Measurements from ENCODE around the gene CD200.

CD200 gene, protein sequence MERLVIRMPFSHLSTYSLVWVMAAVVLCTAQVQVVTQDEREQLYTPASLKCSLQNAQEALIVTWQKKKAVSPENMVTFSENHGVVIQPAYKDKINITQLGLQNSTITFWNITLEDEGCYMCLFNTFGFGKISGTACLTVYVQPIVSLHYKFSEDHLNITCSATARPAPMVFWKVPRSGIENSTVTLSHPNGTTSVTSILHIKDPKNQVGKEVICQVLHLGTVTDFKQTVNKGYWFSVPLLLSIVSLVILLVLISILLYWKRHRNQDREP

GRCh38 chr3:112333002-112333380 is at the start of gene CD200:
CD200 (plus strand) TSS chr3:112333156; CDS start chr3:112333213, 57 bp downstream.
- DNase-seq = peak; percentile 62

- no peak for DNase-seq
These were observed 43.9 kb upstream of the CD200 start for GRCh38 chr3:112289011-112289410.

- no peak for DNase-seq
These were observed 39.3 kb upstream of the CD200 start, which contains the start of gene SLC9C1 for GRCh38 chr3:112293368-112294321. SLC9C1 (minus strand) TSS chr3:112294216; CDS start chr3:112286791, 7,425 bp downstream.

- no peak for DNase-seq
These were observed 35.2 kb upstream of the CD200 start for GRCh38 chr3:112297714-112298113.

DNA sequence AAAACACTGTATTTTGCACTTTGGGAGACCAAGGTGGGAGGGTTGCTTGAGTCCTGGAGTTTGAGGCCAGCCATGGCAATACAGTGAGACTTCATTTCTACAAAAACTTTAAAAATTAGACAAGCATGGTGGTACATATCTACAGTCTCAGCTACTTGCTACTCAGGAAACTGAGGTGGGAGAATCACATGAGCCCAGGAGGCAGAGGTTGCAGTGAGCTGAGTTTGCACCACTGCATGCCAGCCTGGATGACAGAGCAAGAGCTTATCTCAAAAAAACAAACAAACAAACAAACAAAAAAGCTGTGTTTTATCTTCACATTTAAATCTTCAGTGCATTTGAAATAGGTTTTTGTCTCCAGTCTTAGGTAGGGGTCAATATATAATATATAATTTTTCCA is 34.2 kb upstream of the CD200 start:
- no peak for DNase-seq

DNA sequence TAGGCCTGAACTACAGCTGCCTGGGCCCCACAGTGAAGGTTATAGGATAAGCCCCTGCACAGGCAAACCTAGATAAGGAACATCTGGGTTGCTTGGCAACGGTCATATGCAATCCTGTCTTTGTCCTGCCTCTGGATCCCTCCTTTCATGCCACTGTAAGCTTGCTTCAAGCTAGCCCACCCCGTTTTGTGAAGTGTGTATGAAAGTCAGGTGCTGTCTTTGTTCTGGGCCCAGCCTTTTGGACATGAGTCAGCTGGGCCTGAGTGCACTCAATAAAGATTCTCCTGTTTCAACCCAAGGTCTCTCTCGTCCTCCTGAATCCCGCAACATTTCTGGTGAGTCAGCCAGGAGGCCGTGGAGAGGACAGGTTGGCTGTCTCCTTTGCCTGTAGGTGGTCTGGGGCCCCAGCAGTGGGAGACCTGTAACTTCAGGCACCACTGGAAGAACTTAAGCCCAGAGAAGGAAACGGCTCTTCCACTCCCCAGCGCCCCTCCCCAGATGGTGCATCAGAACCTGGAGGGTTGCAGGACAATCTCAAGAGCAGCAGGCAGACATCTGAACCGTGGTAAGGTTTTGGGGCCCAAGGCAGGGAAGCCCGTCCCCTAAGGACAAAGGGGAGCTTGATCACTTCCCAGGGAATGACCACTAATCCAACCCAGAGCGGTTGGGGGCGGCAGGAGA is 30.7 kb upstream of the CD200 start:
- DNase-seq = no peak

DNA sequence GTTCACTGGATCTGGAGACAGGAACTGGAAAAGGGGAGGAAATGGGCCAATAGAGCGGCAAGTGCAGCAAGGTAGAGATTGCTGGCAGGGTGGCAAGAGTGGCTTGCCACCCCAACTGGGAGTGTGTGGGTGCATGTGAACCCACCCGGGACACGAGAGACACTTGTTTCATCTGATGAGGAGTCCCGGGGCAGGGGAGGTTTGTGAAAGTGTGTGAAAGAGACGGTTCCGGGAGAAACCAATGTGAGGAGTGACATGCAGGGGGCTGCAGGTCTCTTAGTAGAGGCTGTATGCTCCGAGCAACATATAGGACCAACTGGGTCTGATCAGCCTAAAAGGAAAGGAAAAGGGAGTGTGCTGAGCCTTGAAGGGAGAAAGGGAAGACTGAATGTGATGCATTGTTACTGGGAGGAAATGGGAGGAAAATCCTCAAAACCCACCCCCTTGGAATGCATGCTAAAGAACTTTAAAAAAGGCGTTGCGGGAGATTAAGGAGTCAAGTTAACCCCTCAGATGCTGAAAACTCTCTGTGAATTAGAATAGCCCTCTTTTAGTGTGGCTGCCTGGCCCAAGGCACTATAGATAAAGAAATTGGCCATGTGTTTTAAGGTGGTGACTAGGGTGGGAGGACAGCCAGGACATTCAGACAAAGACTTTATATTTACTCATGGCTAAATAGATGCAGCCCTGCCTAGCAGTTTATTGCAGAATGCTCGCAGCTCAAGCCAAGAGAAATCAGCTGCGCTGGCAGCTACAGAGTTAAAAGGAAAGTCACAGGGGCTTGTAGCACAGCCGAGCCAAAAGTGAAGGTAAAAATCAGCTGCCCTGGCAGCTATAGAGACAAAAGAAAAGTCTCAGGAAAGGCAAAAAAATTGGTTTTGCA is 29.8 kb upstream of the CD200 start:
- DNase-seq = no peak

DNA sequence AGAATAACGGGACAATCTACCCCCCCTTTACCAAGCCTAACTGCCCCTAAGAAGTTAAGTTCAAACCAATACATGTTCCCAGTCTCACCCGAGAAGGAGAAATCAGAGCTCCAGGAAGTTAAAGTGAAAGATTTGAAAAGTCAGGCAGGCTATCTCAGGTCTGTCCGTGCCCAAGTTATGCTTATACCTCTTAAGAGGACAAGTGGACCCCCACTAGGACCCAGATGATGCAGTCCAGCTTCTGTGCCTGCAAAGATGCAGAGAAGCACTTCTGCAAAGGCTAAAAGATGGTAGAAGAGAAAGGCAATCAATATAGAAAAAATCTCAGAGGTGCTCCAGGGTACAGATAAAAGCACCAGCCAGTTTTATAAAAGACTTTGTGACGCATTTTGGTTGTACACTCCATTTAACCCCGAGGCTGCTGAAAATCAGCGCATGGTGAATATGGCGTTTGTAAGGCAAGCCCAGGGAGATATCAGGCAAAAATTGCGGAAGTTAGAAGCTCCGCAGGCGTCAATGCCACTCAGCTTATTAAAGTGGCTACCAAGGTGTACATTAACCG is 29.1 kb upstream of the CD200 start:
- no peak for DNase-seq

GRCh38 chr3:112304611-112305010 is 28.3 kb upstream of the CD200 start:
- no peak for DNase-seq

DNA sequence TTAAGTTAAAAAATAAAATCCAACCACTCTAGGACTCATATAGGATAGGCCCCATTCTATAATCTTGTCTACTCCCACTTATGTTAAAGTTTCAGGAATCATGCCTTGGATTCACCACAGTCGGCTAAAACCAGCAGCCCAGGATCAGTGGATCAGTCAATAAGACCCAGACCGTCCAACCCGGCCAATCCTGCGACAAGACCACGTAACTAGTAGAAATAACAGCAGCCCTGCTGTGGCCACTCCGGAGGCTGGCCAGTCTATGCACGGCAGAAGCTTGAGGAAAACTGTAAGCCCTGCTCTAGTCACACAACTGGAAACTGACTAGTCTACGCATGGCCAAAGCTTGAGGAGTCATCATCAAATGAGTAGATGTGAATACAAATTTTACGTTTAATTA is 26.1 kb upstream of the CD200 start:
- DNase-seq = no peak

DNA sequence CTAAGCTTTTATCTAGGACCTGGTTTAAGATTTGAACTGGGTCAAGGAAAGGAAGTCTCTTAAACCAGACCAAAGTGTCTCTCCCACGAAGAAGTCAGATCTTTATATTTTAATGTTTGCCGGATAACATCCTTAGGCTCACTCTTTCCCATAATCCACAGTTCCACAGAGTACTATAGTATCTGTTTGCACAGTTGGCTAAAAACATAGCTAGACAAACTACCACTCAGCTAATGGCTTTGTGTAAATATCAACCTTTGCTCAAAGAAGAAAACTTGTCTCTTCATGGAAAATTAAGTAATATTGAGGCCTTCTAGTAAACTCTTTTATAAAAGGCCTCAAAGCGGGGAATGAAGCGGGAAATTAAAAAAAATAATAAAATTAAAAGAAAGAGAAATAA is 25.4 kb upstream of the CD200 start:
- no peak for DNase-seq

DNA sequence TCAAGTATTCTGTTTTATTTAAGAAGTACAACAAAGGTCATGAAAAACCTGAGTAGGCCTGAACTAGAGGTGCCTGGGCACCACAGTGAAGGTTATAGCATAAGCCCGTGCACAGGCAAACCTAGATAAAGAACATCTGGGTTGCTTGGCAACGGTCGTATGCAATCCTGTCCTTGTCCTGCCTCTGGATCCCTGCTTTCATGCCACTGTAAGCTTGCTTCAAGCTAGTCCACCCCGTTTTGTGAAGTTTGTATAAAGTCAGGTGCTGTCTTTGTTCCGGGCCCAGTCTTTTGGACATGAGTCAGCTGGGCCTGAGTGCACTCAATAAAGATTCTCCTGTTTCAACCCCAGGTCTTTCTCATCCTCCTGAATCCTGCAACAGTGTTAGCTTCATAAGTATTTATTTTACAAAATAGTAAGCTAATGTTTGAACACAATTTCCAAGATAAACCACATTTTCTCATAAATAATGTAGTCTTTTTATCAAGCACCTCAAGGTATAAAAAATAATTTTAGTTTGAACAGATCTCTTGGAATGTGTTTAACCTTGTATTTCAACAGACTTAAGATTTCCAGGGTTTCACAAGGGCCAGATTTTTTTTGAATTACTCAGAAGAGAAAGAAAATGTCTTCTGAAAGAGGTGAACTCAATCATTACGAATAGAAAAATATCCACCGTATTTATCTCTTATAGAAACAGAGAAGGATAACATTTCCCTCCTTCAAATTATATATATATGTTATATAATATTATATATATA is 24.6 kb upstream of the CD200 start:
- no peak for DNase-seq

DNA sequence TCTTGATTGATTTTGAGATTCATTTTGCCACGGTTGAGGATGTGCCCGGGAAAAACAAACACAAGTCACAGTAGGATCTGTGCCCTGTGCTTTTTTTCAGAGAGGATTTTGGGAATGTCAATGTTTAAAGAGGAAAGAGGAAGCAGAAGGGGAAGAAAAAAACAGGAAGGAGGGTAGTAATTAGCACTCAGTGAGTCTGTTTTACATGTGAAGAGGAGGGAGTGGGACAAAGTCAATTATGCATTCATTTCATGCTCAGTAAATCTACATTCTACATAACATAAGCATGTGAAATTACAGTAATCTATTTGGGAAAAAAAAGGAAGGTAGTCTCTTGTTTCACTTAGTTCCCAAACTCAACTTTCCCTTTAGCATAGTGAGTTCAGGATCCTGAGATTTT is 18.3 kb upstream of the CD200 start:
- no peak for DNase-seq

DNA sequence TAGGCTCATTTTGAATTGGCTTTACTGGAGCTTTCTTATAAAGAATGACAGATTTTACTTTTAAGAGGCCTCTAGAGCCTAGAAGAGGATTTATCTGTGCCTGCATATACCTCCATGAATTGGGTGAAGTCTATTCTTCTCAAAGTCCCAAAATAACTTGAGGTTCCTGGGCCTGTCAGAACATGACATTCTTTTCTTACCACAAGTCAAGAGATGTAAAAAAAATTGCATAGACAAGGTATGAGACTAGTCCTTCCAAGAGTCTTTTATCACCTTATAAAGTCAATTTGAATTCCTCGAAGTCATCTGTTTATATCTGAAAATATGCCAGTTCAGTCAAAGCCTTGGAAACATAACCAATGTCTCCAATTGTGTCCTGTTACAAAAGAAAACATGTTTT is 17.2 kb upstream of the CD200 start:
- DNase-seq = no peak

GRCh38 chr3:112319516-112320276 is 13.3 kb upstream of the CD200 start:
- DNase-seq = no peak

DNA sequence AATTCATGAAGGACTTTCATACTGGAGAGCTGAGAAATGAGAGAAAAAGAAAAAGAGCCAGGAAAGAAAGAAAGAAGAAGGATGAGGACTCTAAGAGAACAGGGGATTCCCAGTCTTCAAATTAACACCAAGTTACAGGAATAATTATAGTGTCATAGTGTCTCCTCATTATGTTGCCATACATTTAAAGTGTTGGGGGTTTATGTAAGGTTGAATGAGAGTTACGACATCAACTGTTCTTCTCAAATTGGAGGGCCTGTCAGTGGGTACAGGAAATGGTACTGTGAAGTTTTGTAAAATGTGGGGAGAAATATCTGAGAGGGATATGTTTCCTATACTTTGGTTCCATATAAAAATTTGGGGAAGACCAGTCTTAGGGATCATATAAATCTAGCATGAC is 12.3 kb upstream of the CD200 start:
- DNase-seq = no peak

- DNase-seq = no peak
These were observed 10.9 kb upstream of the CD200 start for GRCh38 chr3:112321867-112322652.

- no peak for DNase-seq
These were observed 5.5 kb upstream of the CD200 start for GRCh38 chr3:112327371-112327951.

GRCh38 chr3:112331851-112332250 is 1.1 kb upstream of the CD200 start:
- no peak for DNase-seq
